GM06990 (cell line): ENCODE results near the gene MNDA.

Experiments used
- DNase-seq: peaks from one replicate; pipeline ENCODE4 v3.0.0-alpha.2; 2011; ENCODE audit not compliant: insufficient read length; ENCODE audit errors: extremely low read depth
- H3K27me3 ChIP-seq: replicated peaks from 2 replicates; pipeline ENCODE4 v1.6.0; 2011; ENCODE audit warnings: low read length; ENCODE audit not compliant: control insufficient read depth, insufficient read depth
- H3K36me3 ChIP-seq: 2 replicates; pipeline ENCODE4 v1.5.1; 2011; ENCODE audit warnings: low read length; ENCODE audit not compliant: control insufficient read depth, insufficient read depth
- H3K4me3 ChIP-seq: replicated peaks from 2 replicates; pipeline ENCODE4 v1.5.1; 2011; ENCODE audit warnings: low read depth, mild to moderate bottlenecking, control low read depth, low read length
- CTCF ChIP-seq: IDR thresholded peaks from 2 replicates; pipeline ENCODE4 v1.5.1; 2011; ENCODE audit warnings: low read length, control low read depth, mild to moderate bottlenecking, inconsistent platforms; ENCODE audit not compliant: insufficient read depth, poor library complexity, severe bottlenecking

Gene MNDA

GRCh38 chr1:158801396-158801795, 29.8 kb upstream of the MNDA start:
- Histone ChIP-seq H3K4me3 (no peak overlapping the region), H3K27me3 (no peaks in the 10 kb centered on the region)
- DNase-seq: no peak

DNA sequence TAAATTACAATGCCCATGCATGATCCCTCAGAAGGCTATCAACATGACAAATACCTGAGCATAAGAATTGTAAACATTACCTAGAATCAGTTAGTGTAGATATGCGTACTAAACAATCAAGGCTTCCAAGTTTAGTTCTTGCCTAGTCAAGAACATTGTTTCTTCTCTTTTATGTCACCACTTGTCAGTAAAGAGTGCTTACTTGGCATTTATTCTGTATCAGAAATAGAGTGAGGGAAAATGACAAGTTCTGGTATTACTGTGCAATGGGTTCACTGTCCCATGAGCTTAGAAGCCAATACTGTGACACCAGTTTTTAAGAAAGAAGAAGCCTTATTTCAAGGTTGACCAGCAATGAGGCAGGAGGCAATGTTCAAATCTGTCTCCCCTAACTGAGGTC, 27.5 kb upstream of the MNDA start:
- H3K27me3 ChIP-seq: no peaks in the 10 kb centered on the region
- no peaks in the 10 kb centered on the region for H3K36me3 ChIP-seq
- TF ChIP-seq CTCF: no peak
- H3K4me3 ChIP-seq: no peak overlapping the region
- DNase-seq: no peak

More at GRCh38 chr1:158801396-158801795, 29.8 kb upstream of the MNDA start:
- TF ChIP-seq CTCF: no peak
- H3K36me3 ChIP-seq: no peaks in the 10 kb centered on the region

- DNase-seq: no peak
- TF ChIP-seq CTCF: no peak
- no peaks in the 10 kb centered on the region for H3K36me3 ChIP-seq
- no peaks in the 10 kb centered on the region for H3K27me3 ChIP-seq
- H3K4me3 ChIP-seq: no peak overlapping the region
These were observed 24.1 kb upstream of the MNDA start for GRCh38 chr1:158806916-158807536.

GRCh38 chr1:158809256-158809655, 21.9 kb upstream of the MNDA start:
- Histone ChIP-seq H3K36me3 (no peaks in the 10 kb centered on the region), H3K4me3 (no peak overlapping the region), H3K27me3 (no peaks in the 10 kb centered on the region)
- DNase-seq: no peak
- TF ChIP-seq CTCF: no peak

- Histone ChIP-seq H3K4me3 (no peak overlapping the region), H3K36me3 (no peaks in the 10 kb centered on the region), H3K27me3 (no peaks in the 10 kb centered on the region)
- TF ChIP-seq CTCF: no peak
- DNase-seq: no peak
These were observed 21.3 kb upstream of the MNDA start for GRCh38 chr1:158809862-158810261.

GRCh38 chr1:158810311-158810710, 20.8 kb upstream of the MNDA start:
- no peak overlapping the region for H3K4me3 ChIP-seq
- no peak for DNase-seq
- TF ChIP-seq CTCF: no peak

More at GRCh38 chr1:158810311-158810710, 20.8 kb upstream of the MNDA start:
- Histone ChIP-seq H3K36me3 (no peaks in the 10 kb centered on the region), H3K27me3 (no peaks in the 10 kb centered on the region)
